GM19099 (cell line): Measurements from ENCODE around the gene SLC38A11.

ENCODE experiments used
- POLR2A ChIP-seq: IDR thresholded peaks from 3 replicates; pipeline ENCODE4 v1.6.1; 2011; ENCODE audit warnings: low read depth; ENCODE audit not compliant: insufficient read length; ENCODE audit errors: extremely low read depth

SLC38A11 gene

DNA sequence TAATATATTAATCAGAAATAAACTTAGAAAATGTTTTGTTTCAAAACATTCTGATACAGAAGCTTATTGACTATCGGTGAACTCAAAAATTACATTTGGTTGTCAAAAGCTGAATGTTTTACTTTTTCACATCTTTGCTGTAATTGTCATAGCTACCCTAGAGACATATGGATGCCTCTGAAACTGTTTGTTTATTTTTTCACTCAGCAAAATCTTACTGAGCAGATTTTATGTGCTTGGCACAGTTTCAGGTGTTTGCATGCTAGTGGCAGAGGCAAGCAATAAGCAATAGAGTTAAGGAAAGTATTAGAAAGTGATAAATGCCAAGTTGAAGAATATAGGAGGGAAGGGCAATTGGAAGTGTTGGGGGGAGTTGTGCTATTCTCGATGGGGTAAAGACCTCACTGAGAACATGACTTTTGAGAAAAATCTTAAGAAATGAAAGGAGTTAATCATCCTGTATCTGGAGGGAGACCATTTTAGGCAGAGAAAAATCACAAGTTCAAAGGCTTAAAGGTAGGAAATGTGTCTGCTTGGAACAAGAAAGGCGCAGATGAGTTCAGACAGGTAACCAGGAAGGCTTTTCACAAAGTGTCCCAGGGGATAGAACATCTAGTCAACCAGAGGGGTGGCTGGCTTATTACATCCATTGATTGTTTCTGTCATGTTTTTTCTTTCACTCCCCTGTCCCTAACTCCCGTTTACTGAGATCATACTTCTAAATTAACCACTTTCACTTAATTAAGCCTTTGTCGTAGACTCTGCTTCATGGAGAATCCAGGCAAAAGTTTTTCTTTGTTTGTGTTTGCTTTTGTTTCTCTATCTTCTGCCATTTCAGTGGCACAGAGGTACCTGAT lies 86.5 kb downstream of the SLC38A11 start:
- no peak for TF ChIP-seq POLR2A

DNA sequence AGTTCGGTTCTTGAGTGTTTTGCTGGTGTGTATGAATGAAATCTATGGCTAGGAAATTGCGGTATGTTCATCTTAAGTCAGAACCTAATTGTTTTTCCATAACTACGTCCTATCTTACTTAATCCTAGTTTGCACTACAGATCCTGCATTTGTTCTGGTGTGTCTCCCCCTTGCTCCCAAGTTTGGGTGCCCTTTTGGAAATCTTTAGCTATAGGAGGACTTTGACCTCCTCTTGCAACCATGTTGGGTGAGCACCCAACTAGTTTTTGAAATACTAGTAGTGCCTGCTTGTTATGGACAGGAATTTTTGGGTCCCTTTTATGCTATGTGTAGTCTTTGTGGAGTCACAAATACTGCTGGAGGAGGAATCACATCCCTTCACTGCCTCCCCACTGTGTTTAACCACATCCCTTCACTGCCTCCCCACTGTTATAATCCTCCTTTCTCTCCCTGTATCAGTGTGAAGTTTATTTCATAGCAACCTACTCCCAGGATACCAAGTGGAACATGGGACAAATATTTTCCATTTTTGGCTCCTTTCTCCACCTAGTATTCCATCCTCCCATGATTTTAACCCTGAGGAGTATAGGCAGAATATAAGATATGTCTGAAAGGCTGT lies 87.4 kb downstream of the SLC38A11 start:
- no peak for TF ChIP-seq POLR2A

DNA sequence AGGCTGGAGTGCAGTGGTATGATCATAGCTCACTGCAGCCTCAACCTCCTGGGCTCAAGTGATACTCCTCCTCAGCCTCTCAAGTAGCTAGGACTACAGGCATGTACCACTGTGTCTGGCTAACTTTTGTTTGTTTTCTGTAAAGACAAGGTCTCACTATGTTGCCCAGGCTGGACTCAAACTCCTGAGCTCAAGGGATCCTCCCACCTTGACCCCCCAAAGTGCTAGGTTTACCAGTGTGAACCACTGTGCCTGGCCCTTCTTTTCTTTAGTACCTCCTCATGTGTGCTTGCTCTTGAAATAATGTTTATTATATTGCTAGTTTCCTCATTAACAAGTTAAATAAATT lies 94.7 kb downstream of the SLC38A11 start:
- no peak for TF ChIP-seq POLR2A

DNA sequence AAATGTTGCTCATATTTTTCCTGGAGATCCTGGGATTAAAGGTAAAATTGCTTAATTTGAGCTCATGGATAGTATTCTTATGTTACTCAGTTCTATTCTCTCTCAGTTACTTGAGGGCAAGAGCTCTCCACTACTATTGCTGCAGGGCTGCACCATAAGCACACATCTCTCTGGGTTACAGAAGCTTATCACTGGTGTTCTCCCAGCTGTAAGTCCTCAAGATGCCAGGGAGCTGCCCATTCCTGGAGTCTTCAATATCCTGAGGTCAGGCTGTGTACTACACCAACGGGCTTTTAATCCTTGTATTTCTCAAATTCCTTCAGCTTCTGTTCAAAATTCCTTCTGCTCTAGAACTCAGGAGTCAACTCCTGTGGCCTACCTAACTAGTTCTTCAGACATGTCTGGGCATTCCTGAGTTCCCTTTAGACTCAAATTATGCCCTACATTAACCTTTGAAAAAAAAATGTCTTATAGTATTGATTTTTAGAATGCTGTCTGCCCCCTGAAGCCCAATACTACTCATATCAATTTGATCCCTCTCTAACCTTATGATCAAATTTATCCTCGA lies 96.0 kb downstream of the SLC38A11 start:
- no peak for TF ChIP-seq POLR2A

DNA sequence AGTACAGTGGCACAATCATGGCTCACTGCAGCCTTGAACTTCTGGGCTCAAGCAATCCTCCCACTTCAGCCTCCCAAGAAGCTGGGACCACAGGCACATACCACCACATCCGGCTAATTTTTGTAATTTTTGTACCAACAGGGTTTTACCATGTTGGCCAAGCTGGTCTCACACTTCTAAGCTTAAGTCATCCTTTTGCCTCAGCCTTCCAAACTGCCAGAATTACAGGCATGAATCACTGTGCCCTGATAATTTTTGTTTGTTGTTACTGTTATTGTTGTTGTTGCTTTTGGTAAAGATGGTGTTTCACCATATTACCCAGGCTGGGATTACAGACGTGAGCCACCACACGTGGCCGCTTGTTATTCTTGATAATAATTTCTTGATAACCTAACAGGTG lies 103.2 kb downstream of the SLC38A11 start:
- no peak for TF ChIP-seq POLR2A

DNA sequence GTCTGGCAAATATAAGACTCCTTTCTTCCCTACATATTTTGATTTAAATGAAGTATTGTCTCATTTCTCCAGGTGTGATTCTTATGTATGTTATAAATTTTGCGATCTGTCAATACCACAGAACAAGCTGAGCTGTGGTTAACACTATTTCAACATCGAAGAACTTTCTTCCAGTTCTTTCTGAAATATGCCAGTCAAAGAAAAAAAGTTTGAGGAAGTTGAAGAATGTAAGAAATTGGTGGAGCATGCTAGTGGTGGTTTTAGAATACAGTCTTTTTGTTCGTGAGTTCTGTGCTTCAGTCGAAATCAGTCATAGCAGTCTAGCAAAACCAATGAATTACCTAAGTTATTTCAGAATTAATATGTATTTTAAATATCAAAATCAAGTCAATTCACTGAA lies 105.1 kb downstream of the SLC38A11 start:
- no peak for TF ChIP-seq POLR2A

DNA sequence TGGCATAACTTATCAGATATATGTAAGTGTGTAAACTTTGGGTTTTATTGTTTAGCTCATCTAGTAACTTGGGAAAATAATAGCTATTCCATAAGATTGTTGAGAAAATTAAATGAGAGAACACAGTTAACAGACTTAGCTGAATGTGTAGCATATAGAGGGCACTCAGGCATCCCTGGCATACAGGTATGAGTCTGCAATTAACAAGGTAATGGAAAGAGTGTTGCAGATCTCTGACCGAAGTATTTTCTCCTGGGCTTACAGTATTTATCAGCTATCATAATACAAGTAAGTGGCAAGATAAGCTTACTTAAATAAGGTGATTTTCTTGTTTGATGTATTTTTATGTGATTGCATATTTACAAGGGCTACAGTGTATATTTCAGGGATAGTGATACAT lies 105.8 kb downstream of the SLC38A11 start:
- TF ChIP-seq POLR2A, result no peak

DNA sequence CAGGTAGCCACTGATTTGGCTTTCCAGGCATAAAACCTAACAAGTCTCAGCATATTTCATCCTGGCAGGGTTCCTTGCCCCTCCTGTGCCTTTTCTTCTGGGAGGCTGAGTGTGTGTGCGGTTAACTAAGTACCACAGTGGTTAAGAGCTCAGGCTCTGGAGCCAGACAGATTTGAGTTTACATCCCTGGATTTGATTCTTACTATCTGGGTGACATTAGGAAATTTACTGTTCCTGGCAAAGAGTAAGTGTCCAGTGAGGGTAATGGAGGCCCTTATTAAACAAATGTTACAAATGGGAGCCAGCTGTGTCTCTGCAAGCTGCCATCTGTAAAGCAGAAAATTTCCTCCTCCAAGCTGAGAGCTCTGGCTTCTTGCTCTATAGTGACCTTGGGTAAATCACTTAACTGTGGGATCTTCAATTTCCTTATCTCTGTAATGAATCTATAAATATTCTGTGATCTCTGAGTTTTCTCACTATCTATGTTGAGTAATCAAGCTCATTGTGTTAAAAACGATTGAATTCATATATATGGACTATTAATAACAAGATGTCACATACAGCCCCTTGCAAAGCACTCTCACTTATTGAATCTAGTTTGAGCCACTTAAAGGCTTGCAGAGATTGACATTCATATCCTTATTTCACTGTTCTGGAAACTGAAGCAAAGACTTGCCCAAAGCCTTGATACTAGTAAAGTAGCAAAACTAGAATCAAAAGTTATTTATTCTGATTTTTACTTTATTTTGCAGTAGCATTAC lies 107.2 kb downstream of the SLC38A11 start:
- TF ChIP-seq POLR2A, result no peak

DNA sequence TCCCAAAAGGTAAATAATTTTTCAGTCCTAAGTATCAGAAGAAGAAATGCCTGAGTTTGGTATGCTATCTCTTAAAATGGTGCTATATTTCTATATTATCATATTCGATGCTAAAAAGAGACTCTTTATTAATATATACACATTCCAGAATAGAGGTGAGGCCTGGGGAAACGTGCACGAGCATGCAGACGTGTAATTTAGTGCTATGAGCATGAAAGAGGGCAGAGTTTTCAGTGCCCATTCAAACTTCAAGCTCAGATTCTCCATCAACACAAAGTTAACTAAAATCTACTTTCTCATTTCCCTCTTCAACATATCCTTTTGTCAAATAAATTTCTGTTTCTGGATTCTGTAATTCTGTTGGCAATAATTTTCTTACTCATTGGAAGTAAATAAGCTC lies 108.0 kb downstream of the SLC38A11 start:
- TF ChIP-seq POLR2A, result no peak

DNA sequence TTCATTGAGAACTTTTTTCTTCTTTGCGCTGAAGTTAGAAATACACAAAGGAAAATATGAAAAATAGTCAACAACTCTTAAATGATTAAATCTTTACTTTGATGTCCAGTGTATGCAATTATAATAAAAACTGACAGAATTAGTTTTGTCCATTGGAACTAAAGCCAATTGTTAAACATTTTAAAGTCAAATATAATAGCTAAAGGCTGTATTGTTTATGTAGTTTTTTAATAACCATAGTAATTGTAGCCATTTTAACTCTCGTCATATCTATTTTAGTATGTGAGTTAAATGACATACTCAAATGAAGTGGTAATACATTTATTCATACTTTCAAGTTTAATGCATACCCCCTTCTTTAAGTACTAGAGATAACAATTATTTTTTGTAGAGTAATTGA lies 109.0 kb downstream of the SLC38A11 start:
- no peak for TF ChIP-seq POLR2A
